Measurements from ENCODE around the gene CDRT15. TPM values are rescaled to one million over a fixed set of nuclear protein-coding genes. Genes with fewer than 3 reads are reported as not detected.

The CDRT15 gene
- total RNA-seq, 2 experiments from 2014 or later = not detected

GRCh38 chr17:14211246-14211645, 25.4 kb downstream of the CDRT15 start:
- CTCF ChIA-PET = interaction anchor here (1.5 kb wide), 1 partner anchor 8 kb away, joined by 4 read pairs; no protein-coding TSS in a partner anchor
- POLR2A ChIA-PET = no interaction called here

GRCh38 chr17:14209215-14209614, 27.4 kb downstream of the CDRT15 start:
- CTCF ChIA-PET = no interaction called here
- POLR2A ChIA-PET = no interaction called here

- CTCF ChIA-PET = no interaction called here
Observed at GRCh38 chr17:14207791-14208190, 28.9 kb downstream of the CDRT15 start.

GRCh38 chr17:14206891-14207290, 29.8 kb downstream of the CDRT15 start:
- ChIA-PET CTCF (no interaction called here), POLR2A (interaction anchor here (0.7 to 0.9 kb wide), 2 partner anchors 76 to 93 kb away, joined by 3 to 4 read pairs; no protein-coding TSS in a partner anchor)

More at GRCh38 chr17:14207791-14208190, 28.9 kb downstream of the CDRT15 start:
- POLR2A ChIA-PET = interaction anchor here (0.7 kb wide), 1 partner anchor 92 kb away, joined by 3 read pairs; no protein-coding TSS in a partner anchor

- ChIA-PET POLR2A (interaction anchor here (0.9 kb wide), 1 partner anchor 75 kb away, joined by 4 read pairs; no protein-coding TSS in a partner anchor), CTCF (no interaction called here)
Observed at GRCh38 chr17:14205992-14206461, 30.6 kb downstream of the CDRT15 start.

- ChIA-PET POLR2A (no interaction called here), CTCF (no interaction called here)
Observed at GRCh38 chr17:14205380-14205779, 31.3 kb downstream of the CDRT15 start.

- ChIA-PET POLR2A (no interaction called here), CTCF (no interaction called here)
Observed at GRCh38 chr17:14204546-14204945, 32.1 kb downstream of the CDRT15 start.

- ChIA-PET POLR2A (interaction anchor here (0.8 kb wide), 1 partner anchor 98 kb away, joined by 4 read pairs; no protein-coding TSS in a partner anchor), CTCF (no interaction called here)
Observed at GRCh38 chr17:14204084-14204483, 32.6 kb downstream of the CDRT15 start.

GRCh38 chr17:14203388-14203787, 33.3 kb downstream of the CDRT15 start:
- ChIA-PET POLR2A (interaction anchor here (0.8 kb wide), 1 partner anchor 99 kb away, joined by 4 read pairs; no protein-coding TSS in a partner anchor), CTCF (interaction anchor here (1.4 kb wide), 1 partner anchor 8 kb away, joined by 4 read pairs; no protein-coding TSS in a partner anchor)

- CTCF ChIA-PET = interaction anchor here (1.4 kb wide), 1 partner anchor 9 kb away, joined by 4 read pairs; no protein-coding TSS in a partner anchor
- POLR2A ChIA-PET = no interaction called here
Observed at GRCh38 chr17:14202388-14203166, 34.1 kb downstream of the CDRT15 start.

- CTCF ChIA-PET = interaction anchor here (2.0 kb wide), 1 partner anchor 100 kb away, joined by 6 read pairs; no protein-coding TSS in a partner anchor
- POLR2A ChIA-PET = interaction anchor here (0.8 kb wide), 1 partner anchor 100 kb away, joined by 3 read pairs; no protein-coding TSS in a partner anchor
Observed at GRCh38 chr17:14201988-14202380, 34.7 kb downstream of the CDRT15 start.

- CTCF ChIA-PET = interaction anchor here (2.0 kb wide), 1 partner anchor 101 kb away, joined by 6 read pairs; no protein-coding TSS in a partner anchor
- POLR2A ChIA-PET = interaction anchor here (0.6 to 0.8 kb wide), 2 partner anchors 35 to 101 kb away, joined by 3 to 7 read pairs; no protein-coding TSS in a partner anchor
Observed at GRCh38 chr17:14201021-14201987, 35.4 kb downstream of the CDRT15 start.

GRCh38 chr17:14200354-14200753, 36.3 kb downstream of the CDRT15 start:
- CTCF ChIA-PET = interaction anchor here (2.0 kb wide), 1 partner anchor 102 kb away, joined by 6 read pairs; no protein-coding TSS in a partner anchor
- POLR2A ChIA-PET = interaction anchor here (0.6 kb wide), 1 partner anchor 34 kb away, joined by 7 read pairs; no protein-coding TSS in a partner anchor

- CTCF ChIA-PET = no interaction called here
- POLR2A ChIA-PET = no interaction called here
Observed at GRCh38 chr17:14199601-14200000, 37.1 kb downstream of the CDRT15 start.

- CTCF ChIA-PET = interaction anchor here (0.7 to 1.4 kb wide), 2 partner anchors 104 to 154 kb away, joined by 3 read pairs; no protein-coding TSS in a partner anchor
- POLR2A ChIA-PET = no interaction called here
Observed at GRCh38 chr17:14198575-14198974, 38.1 kb downstream of the CDRT15 start.

GRCh38 chr17:14198013-14198412, 38.6 kb downstream of the CDRT15 start:
- ChIA-PET POLR2A (interaction anchor here (1.4 kb wide), 1 partner anchor 103 kb away, joined by 6 read pairs; the partner anchor contains the start of gene HS3ST3B1), CTCF (interaction anchor here (1.4 kb wide), 1 partner anchor 105 kb away, joined by 3 read pairs; no protein-coding TSS in a partner anchor)

GRCh38 chr17:14197586-14197985, 39.1 kb downstream of the CDRT15 start:
- ChIA-PET CTCF (interaction anchor here (1.4 kb wide), 1 partner anchor 105 kb away, joined by 3 read pairs; no protein-coding TSS in a partner anchor), POLR2A (interaction anchor here (1.4 kb wide), 1 partner anchor 104 kb away, joined by 6 read pairs; the partner anchor contains the start of gene HS3ST3B1)

- ChIA-PET POLR2A (interaction anchor here (1.4 kb wide), 1 partner anchor 104 kb away, joined by 6 read pairs; the partner anchor contains the start of gene HS3ST3B1), CTCF (no interaction called here)
Observed at GRCh38 chr17:14197057-14197456, 39.6 kb downstream of the CDRT15 start.
